ENCODE measurements around the gene SDK2.

Gene SDK2

GRCh38 chr17:73356561-73357170, 287.6 kb downstream of the SDK2 start:
- no peak for DNase-seq

DNA sequence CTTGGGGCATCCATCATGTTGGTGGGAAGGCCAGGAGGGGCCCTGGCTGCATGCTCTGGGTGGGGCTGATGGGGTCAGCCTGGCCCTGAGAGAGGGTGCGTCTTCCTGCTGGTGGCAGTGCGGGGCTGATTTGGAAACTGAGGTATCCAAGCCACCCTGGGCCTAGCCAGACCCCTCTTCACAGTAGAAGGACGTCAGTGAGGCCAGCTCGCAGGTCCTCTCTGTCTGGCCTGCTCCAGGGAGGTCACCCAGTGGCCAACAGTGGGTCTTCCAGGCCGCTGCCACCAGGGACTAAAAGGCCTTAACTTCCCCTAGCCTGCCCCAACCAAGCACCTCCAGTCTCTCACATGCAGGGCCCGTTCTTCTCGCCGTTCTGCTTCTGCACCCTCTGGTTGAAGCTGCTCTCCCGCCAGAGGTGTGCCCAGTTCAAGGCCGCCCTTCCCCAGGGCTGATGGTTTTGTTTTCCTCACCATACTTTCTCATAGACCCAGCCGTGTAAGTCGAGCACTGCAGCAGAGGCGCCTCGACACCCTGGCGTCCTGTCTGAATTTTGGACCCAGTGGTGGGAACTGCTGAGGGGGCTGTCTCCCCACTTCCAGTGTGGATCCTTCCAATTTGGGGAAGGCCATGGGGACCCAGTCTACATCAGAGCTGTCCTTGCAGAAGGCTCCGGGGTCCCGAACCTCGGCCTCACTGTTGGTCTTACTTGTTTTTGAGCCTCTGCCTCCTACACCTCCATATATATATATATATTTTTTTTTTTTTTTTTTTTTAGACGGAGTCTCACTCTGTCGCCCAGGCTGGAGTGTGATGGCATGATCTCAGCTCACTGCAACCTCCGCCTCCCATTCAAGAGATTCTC, 289.6 kb downstream of the SDK2 start:
- DNase-seq = no peak

GRCh38 chr17:73352261-73352660, 292.0 kb downstream of the SDK2 start:
- DNase-seq = no peak

DNA sequence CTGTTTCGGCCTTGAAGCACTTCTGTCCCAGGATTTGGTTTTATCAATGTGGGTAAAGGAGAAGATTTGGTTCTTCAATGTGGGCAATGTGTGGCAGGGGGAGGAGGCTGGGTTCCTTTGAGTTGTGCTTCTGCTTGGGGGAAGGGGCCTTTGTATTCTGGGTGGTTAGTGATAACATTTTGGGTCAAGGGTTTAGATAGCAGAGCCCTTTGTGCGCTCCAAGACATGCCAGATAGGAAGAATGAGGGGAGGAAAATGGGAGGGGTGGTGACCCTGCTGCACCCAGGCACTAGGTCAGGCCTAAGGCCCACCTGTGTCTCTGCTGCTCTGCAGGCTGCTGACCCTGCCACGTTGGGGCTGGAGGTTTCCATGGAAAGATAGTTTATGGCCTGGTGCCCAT, 292.5 kb downstream of the SDK2 start:
- DNase-seq = no peak

DNA sequence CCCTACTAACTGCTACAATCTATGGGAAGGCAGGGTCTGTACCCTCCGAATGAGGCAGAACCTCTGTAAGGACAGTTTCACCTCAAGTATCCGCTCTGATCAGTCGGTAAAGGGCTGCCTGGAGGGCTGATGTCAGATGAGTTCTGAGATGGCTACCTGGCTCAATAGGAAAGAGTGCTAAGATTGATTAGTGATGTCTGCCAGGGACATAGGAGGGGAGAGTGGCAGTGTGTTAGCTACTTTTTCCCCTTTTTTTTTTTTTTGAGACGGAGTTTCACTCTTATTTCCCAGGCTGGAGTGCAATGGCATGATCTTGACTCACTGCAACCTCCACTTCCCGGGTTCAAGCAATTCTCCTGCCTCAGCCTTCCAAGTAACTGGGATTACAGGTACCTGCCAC, 293.4 kb downstream of the SDK2 start:
- DNase-seq = no peak

DNA sequence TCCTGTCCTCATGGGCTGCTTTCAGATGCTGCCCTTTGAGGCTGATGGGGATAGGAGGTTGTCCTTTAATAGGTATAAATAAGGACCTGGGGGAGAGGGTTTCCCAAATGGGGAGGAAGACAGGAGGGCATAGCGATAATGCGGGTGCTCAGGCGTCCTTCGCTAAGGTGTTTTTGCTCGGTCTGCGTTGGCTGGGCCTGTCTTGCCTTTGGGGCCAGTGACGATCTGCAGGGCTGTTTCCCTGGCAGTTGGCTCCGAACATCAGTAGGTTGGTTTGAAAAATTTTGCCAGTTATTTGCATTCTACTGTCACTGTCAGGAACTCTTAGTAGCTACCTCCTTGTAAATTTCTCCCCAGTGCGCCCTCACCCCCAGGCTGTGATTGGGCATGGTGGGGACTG, 294.6 kb downstream of the SDK2 start:
- no peak for DNase-seq

DNA sequence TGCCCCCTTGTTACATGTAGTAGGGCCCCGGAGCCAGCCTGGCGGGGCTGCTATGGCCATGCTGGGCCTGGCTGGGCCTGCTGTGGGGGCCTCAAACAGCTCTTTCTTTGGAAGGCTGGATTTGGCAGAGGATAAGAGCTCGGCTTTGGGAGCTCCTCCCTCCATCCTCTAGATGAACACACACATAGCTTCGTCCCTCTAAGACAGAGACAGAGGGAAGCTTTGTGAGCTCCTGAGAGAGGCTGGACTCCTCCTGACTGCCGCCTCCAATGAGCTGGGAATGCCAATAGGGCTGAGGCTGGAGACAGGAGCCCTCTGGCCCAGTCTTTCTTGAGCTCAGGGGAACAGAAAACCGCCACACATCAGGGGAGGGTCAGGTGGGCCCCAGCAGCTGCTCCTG, 295.1 kb downstream of the SDK2 start:
- no peak for DNase-seq

DNA sequence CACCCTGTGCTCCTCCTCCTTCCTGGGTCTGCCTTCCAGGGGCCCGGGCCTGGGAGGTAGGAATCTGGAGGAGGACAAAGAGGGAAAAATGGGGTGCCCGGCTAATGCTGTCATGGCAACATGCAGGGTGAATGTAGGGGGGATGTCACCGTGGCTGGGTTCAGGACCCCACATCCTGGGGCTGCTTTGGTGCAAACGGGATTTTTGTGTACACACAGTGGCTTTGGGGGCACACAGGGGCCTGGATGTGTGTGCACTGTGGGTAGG, 295.5 kb downstream of the SDK2 start:
- no peak for DNase-seq

DNA sequence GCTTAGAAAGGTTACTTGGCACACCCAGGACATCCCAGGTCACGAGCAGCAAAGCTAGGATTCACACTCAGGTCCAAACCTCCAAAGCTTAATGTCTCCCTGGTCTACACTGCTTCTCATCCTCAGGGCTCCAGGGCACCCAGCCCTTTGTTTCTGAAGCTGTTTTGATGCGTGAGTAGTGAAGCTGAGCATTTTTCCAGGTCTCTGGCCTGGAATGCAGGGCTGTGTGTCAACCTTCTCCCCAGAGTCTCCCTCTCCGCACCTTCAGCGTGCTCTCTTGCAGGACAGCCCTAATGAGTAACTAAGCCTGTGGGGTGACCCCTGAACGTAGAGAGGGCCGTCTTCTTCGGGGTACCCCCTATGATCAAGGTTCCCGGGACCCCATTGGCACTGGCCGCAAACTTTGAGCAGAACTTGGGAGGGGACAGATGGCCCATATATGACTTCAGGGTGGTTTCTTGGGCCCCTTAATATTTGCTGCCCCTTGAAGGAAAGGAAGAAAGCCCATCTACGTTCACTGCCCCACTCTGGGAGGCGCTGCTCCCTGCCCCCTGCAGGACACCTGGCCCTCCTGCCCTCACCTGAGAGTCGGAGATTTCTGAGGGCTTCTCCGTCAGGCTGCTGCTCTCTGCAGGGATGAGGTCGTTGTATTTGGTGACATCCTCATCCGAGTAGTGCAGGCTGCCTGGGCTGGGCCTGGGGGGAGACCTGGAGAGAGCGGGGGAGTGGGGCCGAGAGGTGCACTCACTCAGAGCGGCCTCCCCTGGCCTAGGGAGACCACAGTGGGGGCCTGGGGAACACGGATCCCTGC, 296.0 kb downstream of the SDK2 start:
- DNase-seq = no peak

DNA sequence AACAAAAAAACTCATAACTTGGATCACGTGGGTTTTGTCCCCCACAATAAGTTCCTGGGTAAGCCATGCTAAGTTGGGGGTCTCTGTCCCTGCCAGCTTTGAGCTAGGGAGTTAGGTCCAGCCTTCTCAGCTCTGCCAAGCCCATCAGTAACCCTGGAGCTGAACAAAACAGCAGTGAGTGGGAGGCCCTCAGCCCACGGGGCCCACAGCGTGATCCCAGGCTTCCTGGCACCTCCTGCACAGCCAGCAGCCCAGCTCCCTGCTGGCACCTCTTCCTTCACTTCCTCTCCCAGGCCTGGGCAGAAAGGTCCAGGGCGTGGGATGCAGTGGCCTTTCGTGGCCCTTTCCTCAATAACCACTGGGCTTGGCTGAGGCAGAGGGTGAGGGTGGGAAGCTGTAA, 296.9 kb downstream of the SDK2 start:
- no peak for DNase-seq

DNA sequence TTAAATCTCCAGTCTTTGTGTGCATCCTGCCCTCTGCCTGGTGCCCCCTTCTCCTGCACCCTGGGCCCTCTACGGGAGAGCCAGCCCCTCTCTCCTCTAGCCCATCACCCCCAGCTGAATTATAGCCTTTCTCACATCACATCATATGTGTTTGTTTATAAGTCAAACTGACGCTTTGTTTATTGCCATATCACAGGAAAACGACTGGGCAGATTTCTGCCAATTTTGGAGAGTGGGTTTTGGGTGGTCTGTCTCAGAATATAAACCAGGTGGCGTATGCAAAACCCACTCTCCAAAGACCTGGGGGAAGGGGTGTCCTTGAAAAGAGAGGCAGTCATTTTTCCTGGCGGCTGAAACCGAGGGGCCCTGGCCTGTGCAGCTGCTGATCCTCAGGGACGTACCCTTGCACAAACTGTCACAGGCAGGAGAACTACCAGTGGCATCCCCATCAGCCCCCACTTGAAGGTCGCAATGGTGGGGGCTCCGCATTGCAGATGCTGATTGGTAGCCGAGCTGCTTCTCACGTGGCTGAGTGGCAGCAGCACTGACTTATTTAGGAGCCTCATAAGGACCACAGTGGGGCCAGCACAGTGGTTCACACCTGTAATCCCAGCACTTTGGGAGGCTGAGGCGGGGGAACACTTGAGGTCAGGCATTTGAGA, 297.6 kb downstream of the SDK2 start:
- DNase-seq = no peak

DNA sequence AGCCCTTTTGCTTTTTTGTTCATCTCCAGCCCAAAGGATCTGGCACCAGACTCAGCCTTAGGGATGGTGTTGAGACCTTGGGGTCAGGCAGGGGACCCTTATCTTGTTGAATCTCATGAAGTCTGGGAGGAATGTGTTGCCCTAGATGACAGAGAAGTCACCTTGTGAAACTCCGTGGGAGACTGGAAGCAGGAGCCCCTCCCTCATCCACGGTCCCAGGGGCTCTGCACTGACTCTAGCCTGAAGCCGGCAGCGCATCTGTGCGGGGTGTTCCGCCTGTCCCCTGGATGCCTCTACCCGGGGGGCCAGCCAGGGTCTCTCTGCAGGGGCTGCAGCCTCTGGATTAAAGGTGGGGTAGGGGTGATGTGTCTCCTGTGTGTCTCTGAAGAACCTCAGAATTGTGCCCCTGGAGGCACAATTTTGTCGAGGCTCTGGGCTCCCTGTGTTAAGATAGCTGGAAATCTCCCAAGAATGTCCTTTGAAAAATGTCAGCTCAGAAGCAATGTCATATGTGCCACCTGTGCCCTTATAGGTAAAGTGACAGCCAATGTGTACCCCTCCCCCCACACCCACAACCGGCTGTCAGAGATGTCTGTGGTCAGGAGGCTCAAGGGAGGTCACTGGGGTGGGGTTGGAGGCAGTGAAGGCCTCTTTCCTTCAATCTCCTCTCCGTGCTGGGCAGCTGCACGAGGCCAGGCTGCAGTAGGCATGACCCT, 300.3 kb downstream of the SDK2 start:
- no peak for DNase-seq

- DNase-seq = no peak
Observed at GRCh38 chr17:73343168-73343634, 301.0 kb downstream of the SDK2 start.

DNA sequence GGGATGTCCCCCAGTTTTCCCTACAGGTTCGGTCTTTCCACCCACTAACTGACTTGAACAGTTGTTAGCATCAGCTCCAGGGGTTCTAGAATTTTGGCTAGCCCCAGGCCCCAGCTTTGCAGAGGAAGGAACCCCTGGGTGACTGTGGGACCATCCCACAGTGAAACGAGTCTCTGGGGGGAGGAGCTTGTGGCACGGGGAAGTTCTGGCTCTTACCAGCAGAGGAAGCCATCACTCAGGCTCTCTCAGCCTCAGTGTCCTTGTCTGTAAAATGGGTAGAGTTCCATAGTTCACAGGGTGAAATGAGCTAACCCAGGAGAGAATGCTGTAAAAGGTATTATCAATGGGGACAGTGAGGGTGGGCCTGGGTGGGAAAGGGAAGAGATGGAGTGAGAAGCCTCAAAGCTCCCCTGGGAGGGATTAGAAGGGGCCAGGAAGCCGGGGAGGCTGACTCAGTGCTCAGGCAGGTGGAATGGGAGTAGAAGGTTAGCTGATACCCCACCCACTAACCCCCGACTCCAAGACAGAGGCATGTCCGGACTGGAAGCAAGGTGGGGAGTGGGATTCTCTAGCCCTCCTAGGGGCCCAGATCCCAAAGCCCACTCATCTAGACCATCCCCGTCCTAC, 301.6 kb downstream of the SDK2 start:
- DNase-seq = no peak

DNA sequence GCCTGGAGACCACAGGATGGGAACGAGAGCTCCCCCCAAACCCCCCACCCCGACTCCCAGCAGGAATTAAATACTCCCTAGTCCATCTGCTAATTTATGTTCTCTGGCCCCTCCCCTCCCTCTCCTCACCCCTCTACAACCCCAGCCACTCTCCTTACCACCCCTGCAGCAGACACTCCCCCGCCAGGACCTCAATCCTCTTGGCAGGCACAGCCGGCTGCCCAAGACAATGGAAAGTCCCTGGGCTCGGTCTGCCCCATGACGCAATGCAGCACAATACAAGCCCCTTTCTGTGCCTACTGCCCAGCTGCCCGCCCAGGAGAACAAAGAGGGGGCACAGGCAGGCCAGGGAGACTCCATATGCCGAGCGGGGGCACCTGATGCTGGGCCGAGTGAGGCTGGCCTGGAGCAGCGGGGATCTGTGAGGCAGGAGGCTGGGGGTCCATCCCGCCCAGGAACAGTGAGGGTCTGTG, 302.2 kb downstream of the SDK2 start:
- DNase-seq = no peak

- no peak for DNase-seq
Observed at GRCh38 chr17:73341350-73342049, 302.7 kb downstream of the SDK2 start.

- no peak for DNase-seq
Observed at GRCh38 chr17:73340093-73340596, 304.1 kb downstream of the SDK2 start.

- no peak for DNase-seq
Observed at GRCh38 chr17:73338566-73339197, 305.6 kb downstream of the SDK2 start.

GRCh38 chr17:73338050-73338521, 306.2 kb downstream of the SDK2 start:
- no peak for DNase-seq

DNA sequence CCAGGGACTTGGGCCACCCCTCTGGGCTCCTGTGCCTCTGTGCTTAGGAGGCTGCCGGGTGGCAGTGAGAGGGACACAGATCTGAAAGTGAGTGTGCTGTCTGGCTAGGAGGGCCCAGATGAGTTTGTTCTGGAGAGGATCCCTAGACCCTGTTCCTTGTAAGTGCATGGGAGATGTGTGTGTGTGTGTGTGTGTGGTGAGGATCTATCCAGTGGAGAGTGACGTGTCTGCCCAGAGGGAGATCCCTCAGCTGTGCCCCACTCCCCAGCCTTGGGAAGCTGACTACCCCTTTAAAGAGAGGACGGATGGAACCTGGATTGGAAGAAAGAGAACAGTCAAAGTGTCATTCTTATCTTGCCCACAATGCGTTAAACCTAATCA, 306.9 kb downstream of the SDK2 start:
- DNase-seq = no peak

Measured in stimulated activated CD4-positive, alpha-beta T cell treated with anti-CD3 and anti-CD28 coated beads, Interleukin-4, amount 100 ng/mL, for 1 hour (primary cell).